GM12891 (cell line): Measurements from ENCODE around the gene SEMA3G.

Experiments used
- POLR2A ChIP-seq: IDR thresholded peaks from 2 replicates; pipeline ENCODE4 v1.6.1; 2011; ENCODE audit warnings: low read depth, low read length, control low read depth
- POLR2AphosphoS5 ChIP-seq: IDR thresholded peaks from 2 replicates; pipeline ENCODE4 v1.6.1; 2011; ENCODE audit warnings: low read depth, low read length, control low read depth
- POU2F2 ChIP-seq: IDR thresholded peaks from 2 replicates; pipeline ENCODE4 v1.6.1; 2011; ENCODE audit warnings: low read depth, mild to moderate bottlenecking, control low read depth, low read length, moderate library complexity
- SPI1 ChIP-seq: IDR thresholded peaks from 2 replicates; pipeline ENCODE4 v1.6.1; 2011; ENCODE audit warnings: low read depth, low read length, control low read depth
- TAF1 ChIP-seq: IDR thresholded peaks from 2 replicates; pipeline ENCODE4 v1.6.1; 2011; ENCODE audit warnings: low read depth, low read length, control low read depth

DNA sequence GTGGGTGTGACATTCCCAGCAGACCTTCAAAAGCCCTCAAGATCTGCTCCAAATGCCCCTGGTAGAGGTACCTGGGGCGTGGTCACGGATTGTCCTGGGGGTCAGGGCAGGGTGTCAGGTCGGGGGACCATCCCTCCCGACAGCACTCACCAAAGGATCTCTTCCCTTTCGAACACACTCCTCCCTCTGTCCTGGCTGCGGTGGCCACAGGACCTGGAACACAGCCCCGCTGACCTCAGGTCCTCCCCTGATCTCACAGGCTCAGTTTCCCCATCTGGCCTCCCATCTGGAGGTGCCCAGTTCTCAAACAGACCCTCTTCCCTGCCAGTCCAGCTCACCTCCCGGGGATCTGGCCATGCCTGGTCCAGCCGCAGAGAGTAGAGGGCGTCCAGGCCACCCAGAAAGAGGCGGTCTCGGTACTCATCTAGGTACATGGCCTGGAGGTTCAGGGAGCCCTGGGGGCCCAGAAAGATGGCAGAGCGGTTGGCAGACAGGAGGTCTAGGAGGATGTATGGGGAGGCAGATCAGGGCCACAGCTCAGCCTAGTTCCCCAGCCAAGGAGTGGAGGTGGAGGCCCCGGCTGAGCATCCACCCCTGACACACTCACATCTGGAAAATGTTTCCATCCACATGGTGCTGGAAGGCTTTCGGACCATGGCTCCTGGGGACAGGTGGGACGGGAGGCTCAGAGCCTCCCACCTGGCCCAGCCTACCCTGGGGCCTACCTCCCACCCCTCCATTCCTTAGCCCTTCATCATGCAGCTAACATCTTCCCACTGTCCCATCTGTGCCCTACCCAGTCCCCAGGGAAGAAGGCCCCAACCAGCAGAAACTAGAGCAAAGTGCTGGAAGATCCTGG lies 2.3 kb downstream of the SEMA3G start:
- TF ChIP-seq POLR2A (no peak), POU2F2 (no peak), TAF1 (no peak), POLR2AphosphoS5 (no peak), SPI1 (no peak)
